B cell (primary cell): ENCODE results near the gene ZC3H7B.

Source experiments
- CTCF ChIP-seq: fragments of 200-600 bp; IDR thresholded peaks from one replicate; pipeline ENCODE4 v1.8.0; 2022; ENCODE audit warnings: antibody characterized with exemption, mild to moderate bottlenecking
- EZH2 ChIP-seq: IDR thresholded peaks from 2 replicates; pipeline ENCODE4 v1.6.1; 2012; ENCODE audit warnings: borderline replicate concordance, low read depth, mild to moderate bottlenecking, moderate library complexity, low read length; ENCODE audit not compliant: insufficient read depth, poor library complexity, severe bottlenecking

- TF ChIP-seq CTCF (no peak), EZH2 (no peak)
Measured at GRCh38 chr22:41308544-41308947, 7.2 kb downstream of the ZC3H7B start.
